Astrocyte (in vitro differentiated cells and primary cell): Measurements from ENCODE around the gene NLN.

Source experiments
- EZH2 ChIP-seq: IDR thresholded peaks from 2 replicates; pipeline ENCODE4 v1.6.1; 2012; ENCODE audit warnings: mild to moderate bottlenecking, low read length, inconsistent platforms; ENCODE audit not compliant: insufficient read depth
- TF ChIP-seq, protein P1 (sequence below): IDR thresholded peaks from 2 replicates; pipeline ENCODE4 v1.5.1; 2011; ENCODE audit warnings: low read depth, mild to moderate bottlenecking, inconsistent platforms, low read length, moderate library complexity; ENCODE audit not compliant: insufficient read depth

DNA sequence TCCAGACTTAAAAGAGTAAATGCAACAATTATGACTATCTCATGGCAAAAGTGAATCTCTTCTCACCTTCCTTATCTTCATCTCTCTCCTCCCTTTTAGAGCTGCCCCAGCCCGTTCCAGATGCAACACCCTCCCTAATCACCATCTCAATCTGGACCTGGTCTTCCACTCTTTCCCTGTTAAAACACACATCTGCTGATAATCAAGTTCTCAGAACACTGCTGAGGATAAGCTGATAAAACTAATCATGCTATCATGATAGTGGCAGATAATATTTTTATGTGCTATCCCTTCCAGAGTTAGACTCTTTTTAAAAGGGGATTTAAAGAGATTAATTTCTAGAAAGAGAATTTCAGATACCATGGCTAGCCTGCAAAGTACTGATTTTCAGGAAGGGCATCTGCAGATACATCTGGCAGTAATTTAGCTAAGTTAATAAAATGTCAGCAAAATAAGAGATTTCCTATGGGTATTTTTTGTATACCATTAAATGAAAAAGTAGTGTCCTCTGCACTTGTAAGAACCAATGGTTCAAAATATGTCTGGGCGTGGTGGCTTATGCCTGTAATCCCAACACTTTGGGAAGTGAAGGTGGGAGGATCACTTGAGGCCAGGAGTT, 17.3 kb upstream of the NLN start:
- TF ChIP-seq, protein P1, sequence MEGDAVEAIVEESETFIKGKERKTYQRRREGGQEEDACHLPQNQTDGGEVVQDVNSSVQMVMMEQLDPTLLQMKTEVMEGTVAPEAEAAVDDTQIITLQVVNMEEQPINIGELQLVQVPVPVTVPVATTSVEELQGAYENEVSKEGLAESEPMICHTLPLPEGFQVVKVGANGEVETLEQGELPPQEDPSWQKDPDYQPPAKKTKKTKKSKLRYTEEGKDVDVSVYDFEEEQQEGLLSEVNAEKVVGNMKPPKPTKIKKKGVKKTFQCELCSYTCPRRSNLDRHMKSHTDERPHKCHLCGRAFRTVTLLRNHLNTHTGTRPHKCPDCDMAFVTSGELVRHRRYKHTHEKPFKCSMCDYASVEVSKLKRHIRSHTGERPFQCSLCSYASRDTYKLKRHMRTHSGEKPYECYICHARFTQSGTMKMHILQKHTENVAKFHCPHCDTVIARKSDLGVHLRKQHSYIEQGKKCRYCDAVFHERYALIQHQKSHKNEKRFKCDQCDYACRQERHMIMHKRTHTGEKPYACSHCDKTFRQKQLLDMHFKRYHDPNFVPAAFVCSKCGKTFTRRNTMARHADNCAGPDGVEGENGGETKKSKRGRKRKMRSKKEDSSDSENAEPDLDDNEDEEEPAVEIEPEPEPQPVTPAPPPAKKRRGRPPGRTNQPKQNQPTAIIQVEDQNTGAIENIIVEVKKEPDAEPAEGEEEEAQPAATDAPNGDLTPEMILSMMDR = no peak
- no peak for TF ChIP-seq EZH2
